Stimulated activated CD4-positive, alpha-beta T cell treated with anti-CD3 and anti-CD28 coated beads, Interleukin-4, amount 100 ng/mL, for 4 hours (primary cell): ENCODE results near the gene ABLIM3.

Experiments
- DNase-seq, 2 experiments: peaks; one replicate each; pipeline ENCODE4 v3.0.0-alpha.2; 2020

ABLIM3 gene

GRCh38 chr5:149133795-149134777 lies 7.2 kb upstream of the ABLIM3 start:
- DNase-seq, result no peak

- no peak for DNase-seq
Measured at GRCh38 chr5:149134778-149135500, 6.4 kb upstream of the ABLIM3 start.

- DNase-seq, result no peak
Measured at GRCh38 chr5:149135536-149136201, 5.6 kb upstream of the ABLIM3 start.

GRCh38 chr5:149138182-149138923 lies 2.9 kb upstream of the ABLIM3 start:
- no peak for DNase-seq

GRCh38 chr5:149140197-149141002 lies 893 bp upstream of the ABLIM3 start:
- DNase-seq, result no peak

- no peak for DNase-seq
Measured at GRCh38 chr5:149141957-149142851, 911 bp downstream of the ABLIM3 start.

GRCh38 chr5:149143470-149143869 lies 2.2 kb downstream of the ABLIM3 start:
- no peak for DNase-seq

GRCh38 chr5:149144637-149145036 lies 3.3 kb downstream of the ABLIM3 start:
- DNase-seq, result no peak

- DNase-seq, result no peak
Measured at GRCh38 chr5:149145138-149145537, 3.8 kb downstream of the ABLIM3 start.

GRCh38 chr5:149147676-149148075 lies 6.4 kb downstream of the ABLIM3 start:
- no peak for DNase-seq

GRCh38 chr5:149149942-149150341 lies 8.6 kb downstream of the ABLIM3 start:
- no peak for DNase-seq

GRCh38 chr5:149150457-149150856 lies 9.2 kb downstream of the ABLIM3 start:
- no peak for DNase-seq

GRCh38 chr5:149151717-149152116 lies 10.4 kb downstream of the ABLIM3 start:
- no peak for DNase-seq

- DNase-seq, result no peak
Measured at GRCh38 chr5:149152317-149152746, 11.0 kb downstream of the ABLIM3 start.

GRCh38 chr5:149153193-149153750 lies 12.0 kb downstream of the ABLIM3 start:
- no peak for DNase-seq

- DNase-seq, result no peak
Measured at GRCh38 chr5:149153751-149154610, 12.7 kb downstream of the ABLIM3 start.

GRCh38 chr5:149154650-149155049 lies 13.4 kb downstream of the ABLIM3 start:
- no peak for DNase-seq

- DNase-seq, result no peak
Measured at GRCh38 chr5:149156435-149157083, 15.3 kb downstream of the ABLIM3 start.

GRCh38 chr5:149157330-149157729 lies 16.0 kb downstream of the ABLIM3 start:
- DNase-seq, result no peak
